WTC11 (cell line): ENCODE data around the gene ALDH16A1.

Source experiments
- KAT7 ChIP-seq: sonication (generic); formaldehyde crosslinking; IDR thresholded peaks from 2 replicates; pipeline ENCODE4 v1.8.1; 2023; ENCODE audit warnings: missing genetic modification reagents, mild to moderate bottlenecking, borderline replicate concordance
- TF ChIP-seq, protein P1 (sequence below): fragments of 200-600 bp; IDR thresholded peaks from 2 replicates; pipeline ENCODE4 v1.8.0; 2022; ENCODE audit warnings: antibody characterized with exemption

DNA sequence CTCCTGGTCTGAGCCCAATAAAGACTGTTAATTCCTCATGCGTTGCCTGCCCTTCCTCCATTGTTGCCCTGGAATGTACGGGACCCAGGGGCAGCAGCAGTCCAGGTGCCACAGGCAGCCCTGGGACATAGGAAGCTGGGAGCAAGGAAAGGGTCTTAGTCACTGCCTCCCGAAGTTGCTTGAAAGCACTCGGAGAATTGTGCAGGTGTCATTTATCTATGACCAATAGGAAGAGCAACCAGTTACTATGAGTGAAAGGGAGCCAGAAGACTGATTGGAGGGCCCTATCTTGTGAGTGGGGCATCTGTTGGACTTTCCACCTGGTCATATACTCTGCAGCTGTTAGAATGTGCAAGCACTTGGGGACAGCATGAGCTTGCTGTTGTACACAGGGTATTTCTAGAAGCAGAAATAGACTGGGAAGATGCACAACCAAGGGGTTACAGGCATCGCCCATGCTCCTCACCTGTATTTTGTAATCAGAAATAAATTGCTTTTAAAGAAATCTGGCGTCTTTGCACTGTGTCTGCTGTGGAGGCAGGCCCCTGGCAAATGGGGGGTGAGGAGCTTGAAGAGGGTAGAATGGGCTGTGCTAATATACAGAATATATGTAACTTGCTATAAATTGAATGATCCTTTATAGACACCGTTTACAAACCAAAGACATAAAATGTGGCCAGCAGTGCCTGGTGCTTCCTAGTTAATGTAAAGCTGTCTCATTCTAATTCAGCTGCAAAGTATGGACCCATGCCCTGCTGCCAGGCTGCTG, 39.0 kb downstream of the ALDH16A1 start:
- TF ChIP-seq, protein P1, sequence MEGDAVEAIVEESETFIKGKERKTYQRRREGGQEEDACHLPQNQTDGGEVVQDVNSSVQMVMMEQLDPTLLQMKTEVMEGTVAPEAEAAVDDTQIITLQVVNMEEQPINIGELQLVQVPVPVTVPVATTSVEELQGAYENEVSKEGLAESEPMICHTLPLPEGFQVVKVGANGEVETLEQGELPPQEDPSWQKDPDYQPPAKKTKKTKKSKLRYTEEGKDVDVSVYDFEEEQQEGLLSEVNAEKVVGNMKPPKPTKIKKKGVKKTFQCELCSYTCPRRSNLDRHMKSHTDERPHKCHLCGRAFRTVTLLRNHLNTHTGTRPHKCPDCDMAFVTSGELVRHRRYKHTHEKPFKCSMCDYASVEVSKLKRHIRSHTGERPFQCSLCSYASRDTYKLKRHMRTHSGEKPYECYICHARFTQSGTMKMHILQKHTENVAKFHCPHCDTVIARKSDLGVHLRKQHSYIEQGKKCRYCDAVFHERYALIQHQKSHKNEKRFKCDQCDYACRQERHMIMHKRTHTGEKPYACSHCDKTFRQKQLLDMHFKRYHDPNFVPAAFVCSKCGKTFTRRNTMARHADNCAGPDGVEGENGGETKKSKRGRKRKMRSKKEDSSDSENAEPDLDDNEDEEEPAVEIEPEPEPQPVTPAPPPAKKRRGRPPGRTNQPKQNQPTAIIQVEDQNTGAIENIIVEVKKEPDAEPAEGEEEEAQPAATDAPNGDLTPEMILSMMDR: no peak
- no peak for TF ChIP-seq KAT7 (CRISPR knock-in tag)
